ENCODE data around the gene NPTX1. TPM values are rescaled to one million over a fixed set of nuclear protein-coding genes. Genes with fewer than 3 reads are reported as not detected.
A peak's percentile ranks its signal among the peaks of the same experiment; 100 is the strongest.

The NPTX1 gene
- total and polyA plus RNA-seq, 2 of the 13 experiments (the other 11 are each of a cell fraction or from before 2014, with no cell fraction given) = 0.01 TPM; not detected in 1

- H3K4me1 ChIP-seq (ENCODE audit: insufficient read depth, low read length) = peaks cover 14% of the 10 kb centered on the region
- DNase-seq (ENCODE audit: low spot score) = no peak
- H3K9me3 ChIP-seq (ENCODE audit: low read length) = no peaks in the 10 kb centered on the region
- no peak overlapping the region for H3K4me3 ChIP-seq (replicated peaks in 1 of 3; ENCODE audit: insufficient read depth in 1 of 3, low read depth in 2 of 3, low read length in 3 of 3)
- no peak for ATAC-seq
- H3K27me3 ChIP-seq (ENCODE audit: control insufficient read depth in 1 of 2, insufficient read depth in 2 of 2, low read length in 2 of 2) = peaks cover 9 to 57% of the 10 kb centered on the region in 2 experiments
- H3K36me3 ChIP-seq (replicated peaks in 1 of 2; ENCODE audit: control insufficient read depth in 1 of 2, insufficient read depth in 2 of 2, low read length in 2 of 2) = no peaks in the 10 kb centered on the region
- H3K27ac ChIP-seq (ENCODE audit: extremely low read length, insufficient read depth, low read length) = no peak overlapping the region
- in situ Hi-C loops (cut with HindIII; ENCODE audit: extremely low pct_ligation_motif_present, low pct_unique_long_range_greater_than_20kb) (no loop called here), intact Hi-C loops (cut with micrococcal nuclease; ENCODE audit: unreplicated experiment) (no loop called here)
- ChIA-PET POLR2A (interaction anchor here (1.1 kb wide), 1 partner anchor 33 kb away, joined by 3 read pairs; no protein-coding TSS in a partner anchor), CTCF (ENCODE audit: low intra/inter-chr PET ratio, low total read pairs) (no interaction called here)
- BruUV-seq (replicated peaks) = no TSS peak
- no peak for FAIRE-seq
- no peak overlapping the region for H3K9ac ChIP-seq (ENCODE audit: insufficient read depth, low read depth, low read length)
- peak; percentile 41; the same call in 1 of the 2 replicates for TF ChIP-seq ZNF263 (CRISPR knock-in tag; IDR thresholded peaks at IDR 0.05)
- no peak for TF ChIP-seq ZSCAN29 (CRISPR knock-in tag; conservative IDR thresholded peaks at IDR 0.05)
- no peak for TF ChIP-seq ZNF30 (CRISPR knock-in tag; IDR thresholded peaks at IDR 0.05)
- H3K79me2 ChIP-seq (ENCODE audit: insufficient read depth, low read length) = no peaks in the 10 kb centered on the region
- H2AFZ ChIP-seq (ENCODE audit: low read length) = no peak overlapping the region
- WGBS (ENCODE audit: low lambda C conversion rate) = 3% methylated on average over 5 of the region's 7 CpGs
- no peak overlapping the region for H3K4me2 ChIP-seq (ENCODE audit: low read depth, low read length)
- H4K20me1 ChIP-seq (ENCODE audit: insufficient read depth, low read length) = no peaks in the 10 kb centered on the region
Observed at GRCh38 chr17:80487511-80487910, 11.1 kb upstream of the NPTX1 start.

- FAIRE-seq = no peak
- no peak overlapping the region for H3K9ac ChIP-seq (ENCODE audit: insufficient read depth, low read depth, low read length)
- WGBS (ENCODE audit: low lambda C conversion rate) = 25% methylated on average over 17 of the region's 17 CpGs
- H3K4me1 ChIP-seq (ENCODE audit: insufficient read depth, low read length) = peaks cover 11% of the 10 kb centered on the region
- CTCF ChIA-PET (ENCODE audit: low intra/inter-chr PET ratio, low total read pairs) = no interaction called here
- H3K4me2 ChIP-seq (ENCODE audit: low read depth, low read length) = no peak overlapping the region
- H3K27ac ChIP-seq (ENCODE audit: extremely low read length, insufficient read depth, low read length) = no peak overlapping the region
- BruUV-seq (replicated peaks) = no TSS peak
- in situ Hi-C loops (cut with HindIII; ENCODE audit: extremely low pct_ligation_motif_present, low pct_unique_long_range_greater_than_20kb) (no loop called here), intact Hi-C loops (cut with micrococcal nuclease; ENCODE audit: unreplicated experiment) (no loop called here)
- H3K27me3 ChIP-seq (ENCODE audit: control insufficient read depth in 1 of 2, insufficient read depth in 2 of 2, low read length in 2 of 2) = peaks cover 13 to 65% of the 10 kb centered on the region in 2 experiments
- POLR2A ChIA-PET = interaction anchor here (1.1 kb wide), 1 partner anchor 32 kb away, joined by 3 read pairs; no protein-coding TSS in a partner anchor
- no peaks in the 10 kb centered on the region for H3K79me2 ChIP-seq (ENCODE audit: insufficient read depth, low read length)
- H3K36me3 ChIP-seq (replicated peaks in 1 of 2; ENCODE audit: control insufficient read depth in 1 of 2, insufficient read depth in 2 of 2, low read length in 2 of 2) = no peaks in the 10 kb centered on the region
- H4K20me1 ChIP-seq (ENCODE audit: insufficient read depth, low read length) = no peaks in the 10 kb centered on the region
- no peaks in the 10 kb centered on the region for H3K9me3 ChIP-seq (ENCODE audit: low read length)
- no peak overlapping the region for H3K4me3 ChIP-seq (replicated peaks in 1 of 3; ENCODE audit: insufficient read depth in 1 of 3, low read depth in 2 of 3, low read length in 3 of 3)
- DNase-seq (ENCODE audit: low spot score) = no peak
- ATAC-seq = no peak
- H2AFZ ChIP-seq (ENCODE audit: low read length) = no peak overlapping the region
- TF ChIP-seq ZNF512B (CRISPR knock-in tag; IDR thresholded peaks at IDR 0.05; ENCODE audit: borderline replicate concordance) = no peak
- no peak for TF ChIP-seq ZNF263 (CRISPR knock-in tag; IDR thresholded peaks at IDR 0.05)
- no peak for TF ChIP-seq ERF (CRISPR knock-in tag; IDR thresholded peaks at IDR 0.05)
- TF ChIP-seq ZBTB40 (IDR thresholded peaks at IDR 0.05) = no peak
- TF ChIP-seq ZBTB40 (CRISPR knock-in tag; IDR thresholded peaks at IDR 0.05) = no peak
Observed at GRCh38 chr17:80486692-80487091, 10.3 kb upstream of the NPTX1 start.
